GM21576 (cell line): Measurements from ENCODE around the gene RBM42.
A peak's percentile ranks its signal among the peaks of the same experiment; 100 is the strongest.
"Not testable (repeated sequence)": the region's sequence is repeated elsewhere in the genome, so short reads cannot be mapped to it uniquely, and the experiment has no call there.

ENCODE experiments used
- ATAC-seq: cut with Tn5 transposase; IDR thresholded peaks from one replicate; pipeline ENCODE4 v1.9.1; 2021; ENCODE audit warnings: mild to moderate bottlenecking, moderate library complexity; ENCODE audit not compliant: unreplicated experiment

RBM42 gene

DNA sequence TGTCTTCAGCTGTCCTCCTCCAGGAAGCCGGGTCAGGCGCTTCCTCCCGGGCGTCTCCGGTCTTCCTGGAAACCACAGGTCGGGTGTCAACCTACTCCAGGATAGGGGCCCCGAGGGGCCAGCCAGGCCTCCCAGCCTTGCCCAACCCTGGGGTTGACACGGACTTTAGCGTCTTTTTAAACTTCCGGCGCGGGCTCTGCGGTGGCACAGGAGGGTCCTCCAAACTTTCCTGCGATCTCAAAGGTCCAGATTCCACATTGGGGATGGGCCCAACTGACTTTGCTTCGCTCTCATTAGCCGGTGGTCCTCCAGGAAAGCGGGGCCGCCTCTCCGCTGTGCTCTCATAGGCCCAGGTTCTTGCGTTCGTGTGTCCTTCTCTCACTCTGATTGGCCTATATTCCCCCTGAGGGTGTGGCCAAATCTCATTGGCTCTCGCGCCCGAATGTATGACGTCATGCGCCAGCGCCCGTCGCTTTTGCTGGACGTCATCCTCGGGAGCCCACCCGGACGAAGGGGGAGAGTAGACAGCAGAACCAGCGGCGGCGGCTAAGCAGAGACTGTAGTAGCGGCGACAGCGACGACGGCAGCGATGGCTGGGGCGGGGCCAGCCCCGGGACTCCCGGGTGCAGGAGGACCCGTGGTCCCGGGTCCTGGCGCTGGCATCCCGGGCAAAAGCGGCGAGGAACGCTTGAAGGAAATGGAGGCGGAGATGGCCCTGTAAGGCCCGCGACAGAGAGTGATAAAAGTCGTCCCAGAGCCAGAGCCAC lies at the start of gene RBM42:
TSS of gene RBM42 (plus strand) at position 472 of the 767 bp plus-strand sequence. CDS start at position 590, 118 bp downstream.
- peak; percentile 94 for ATAC-seq

- ATAC-seq = no peak
Observed at GRCh38 chr19:35582760-35583159, 46.1 kb upstream of the RBM42 start.

GRCh38 chr19:35585848-35586247 lies 43.0 kb upstream of the RBM42 start, which contains the start of gene PMIS2:
Gene PMIS2, plus strand, starts transcription at chr19:35586173. Its CDS starts 87 bp downstream, at chr19:35586260.
- no peak for ATAC-seq

- no peak for ATAC-seq
Observed at GRCh38 chr19:35587321-35587720, 41.5 kb upstream of the RBM42 start.

DNA sequence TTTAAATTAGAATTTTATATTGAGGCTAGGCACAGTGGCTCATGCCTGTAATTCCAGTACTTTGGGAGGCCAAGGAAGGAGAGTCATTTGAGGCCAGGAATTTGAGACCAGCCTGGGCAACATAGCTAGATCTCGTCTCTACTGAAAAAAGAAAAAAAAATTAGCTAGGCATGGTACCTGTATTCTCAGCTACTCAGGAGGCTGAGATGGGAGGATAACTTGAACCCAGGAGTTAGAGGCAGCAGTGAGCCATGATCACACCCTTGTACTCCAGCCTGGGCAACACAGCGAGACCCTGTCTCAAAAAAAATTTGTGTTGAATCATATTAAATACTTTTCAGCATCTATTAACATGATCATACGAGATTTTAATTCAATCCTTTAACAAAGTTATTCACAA lies 38.0 kb upstream of the RBM42 start:
- ATAC-seq = no peak

GRCh38 chr19:35592226-35592625 lies 36.6 kb upstream of the RBM42 start:
- ATAC-seq = no peak

GRCh38 chr19:35595026-35595425 lies 33.8 kb upstream of the RBM42 start:
- ATAC-seq = not testable (repeated sequence)

GRCh38 chr19:35595928-35596327 lies 32.9 kb upstream of the RBM42 start:
- ATAC-seq = no peak

DNA sequence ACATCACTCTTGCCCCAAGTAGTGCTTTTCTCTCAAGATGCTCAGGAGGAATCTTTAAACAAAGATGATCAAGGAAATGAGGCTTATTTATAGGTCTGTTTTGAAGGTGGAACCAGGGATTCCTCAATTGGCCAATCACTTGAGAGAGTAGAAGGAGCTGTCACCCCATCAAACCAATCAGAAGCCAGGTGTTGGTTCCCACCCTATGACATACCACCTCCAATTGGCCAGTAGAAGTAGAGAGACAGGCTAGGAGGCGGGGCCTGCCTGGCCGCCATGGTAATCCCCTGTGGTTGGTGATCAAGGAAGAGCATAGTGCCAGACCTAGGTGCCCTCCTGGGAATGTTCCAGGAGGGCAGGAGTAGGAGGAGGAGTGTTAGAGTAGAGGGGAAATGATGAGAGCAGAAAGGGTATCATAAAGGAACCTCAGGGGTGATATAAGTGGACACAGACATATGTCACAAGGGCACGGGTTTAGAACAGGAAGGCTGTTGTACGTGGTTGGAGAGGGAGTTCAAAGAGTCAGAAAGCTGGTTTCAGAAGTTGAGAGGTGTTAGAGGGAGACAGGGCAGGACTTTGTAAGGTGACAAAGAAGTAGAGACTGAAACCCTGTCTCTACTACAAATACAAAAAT lies 32.4 kb upstream of the RBM42 start:
- ATAC-seq = peak; percentile 50

- ATAC-seq = no peak
Observed at GRCh38 chr19:35601971-35602370, 26.9 kb upstream of the RBM42 start.

DNA sequence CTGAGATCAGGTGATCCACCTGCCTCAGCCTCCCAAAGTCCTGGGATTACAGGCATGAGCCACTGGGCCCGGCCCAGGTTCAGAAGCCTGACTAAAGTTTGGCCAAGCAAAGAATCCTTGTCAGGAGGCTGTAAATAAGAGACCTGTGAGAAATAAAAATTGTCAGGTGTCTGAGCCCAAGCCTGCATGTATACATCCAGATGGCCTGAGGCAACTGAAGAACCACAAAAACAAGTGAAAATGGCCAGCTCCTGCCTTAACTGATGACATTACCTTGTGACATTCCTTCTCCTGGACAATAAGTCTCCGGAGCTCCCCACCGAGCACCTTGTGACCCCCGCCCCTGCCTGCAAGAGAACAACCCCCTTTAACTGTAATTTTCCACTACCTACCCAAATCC lies 24.4 kb upstream of the RBM42 start:
- not testable (repeated sequence) for ATAC-seq

DNA sequence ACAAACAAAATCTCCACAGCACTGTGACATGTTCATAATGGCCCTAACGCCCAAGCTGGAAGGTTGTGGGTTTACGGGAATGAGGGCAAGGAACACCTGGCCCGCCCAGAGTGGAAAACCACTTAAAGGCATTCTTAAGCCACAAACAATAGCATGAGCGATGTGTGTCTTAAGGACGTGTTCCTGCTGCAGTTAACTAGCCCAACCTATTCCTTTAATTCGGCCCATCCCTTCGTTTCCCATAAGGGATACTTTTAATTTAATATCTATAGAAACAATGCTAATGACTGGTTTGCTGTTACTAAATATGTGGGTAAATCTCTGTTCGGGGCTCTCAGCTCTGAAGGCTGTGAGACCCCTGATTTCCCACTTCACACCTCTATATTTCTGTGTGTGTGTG lies 21.7 kb upstream of the RBM42 start:
- ATAC-seq = not testable (repeated sequence)

GRCh38 chr19:35607661-35608060 lies 21.2 kb upstream of the RBM42 start:
- ATAC-seq = no peak

- no peak for ATAC-seq
Observed at GRCh38 chr19:35608251-35608650, 20.6 kb upstream of the RBM42 start.

GRCh38 chr19:35609851-35610353 lies 18.9 kb upstream of the RBM42 start:
- no peak for ATAC-seq

DNA sequence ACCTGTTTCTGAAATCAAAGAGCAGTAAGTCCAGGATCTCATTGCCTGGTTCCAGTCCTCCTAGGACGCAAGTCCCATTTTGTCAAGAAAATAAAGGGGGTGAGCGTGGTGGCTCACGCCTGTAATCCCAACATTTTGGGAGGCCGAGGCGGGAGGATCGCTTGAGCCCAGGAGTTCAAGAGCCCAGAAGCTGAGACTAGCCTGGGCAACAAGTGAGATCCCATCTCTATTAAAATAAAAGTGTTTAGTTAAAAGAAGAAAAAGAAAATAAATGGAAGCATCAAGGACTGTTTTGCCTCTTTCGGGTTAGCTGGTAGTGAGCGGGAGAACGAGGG lies 16.6 kb upstream of the RBM42 start:
- no peak for ATAC-seq

DNA sequence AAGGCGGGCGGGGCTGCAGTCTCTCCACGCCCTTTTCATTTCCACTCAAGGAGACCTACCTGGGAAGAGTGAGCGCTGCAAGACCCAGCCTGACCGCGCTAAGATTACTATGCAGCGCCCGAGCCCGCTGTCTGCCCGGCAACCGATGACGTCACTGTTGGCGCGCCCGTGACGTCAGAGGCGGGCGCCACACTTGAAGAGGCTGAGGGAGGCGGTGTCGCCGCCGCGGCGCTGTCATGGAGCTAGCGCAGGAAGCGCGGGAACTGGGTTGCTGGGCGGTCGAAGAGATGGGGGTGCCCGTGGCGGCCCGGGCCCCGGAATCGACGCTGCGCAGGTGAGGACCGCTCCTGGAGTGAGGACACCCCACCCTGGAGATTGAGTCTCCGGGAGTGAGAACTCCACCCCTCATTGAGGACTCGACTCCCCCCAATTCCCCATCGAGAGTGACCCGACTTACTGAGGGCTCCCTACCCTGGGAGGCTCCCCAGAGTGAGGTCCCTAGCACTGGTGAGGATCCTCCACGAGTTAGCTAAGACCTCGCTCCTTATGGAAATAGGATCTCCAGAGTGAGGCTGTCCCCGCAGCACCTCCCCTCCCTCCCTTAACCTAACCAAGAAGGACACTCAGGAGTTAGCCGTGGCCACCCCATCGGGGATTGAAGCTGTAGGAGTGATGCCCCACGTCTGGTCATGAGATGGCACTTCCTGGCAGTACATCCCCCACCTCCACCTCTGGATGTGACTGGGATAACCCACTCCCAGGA lies 16.1 kb upstream of the RBM42 start, which contains the start of gene HAUS5:
TSS of gene HAUS5 (plus strand) at position 177 of the 763 bp plus-strand sequence. CDS start at position 237, 60 bp downstream.
- peak; percentile 63 for ATAC-seq

GRCh38 chr19:35613574-35613973 lies 15.3 kb upstream of the RBM42 start:
- no peak for ATAC-seq

DNA sequence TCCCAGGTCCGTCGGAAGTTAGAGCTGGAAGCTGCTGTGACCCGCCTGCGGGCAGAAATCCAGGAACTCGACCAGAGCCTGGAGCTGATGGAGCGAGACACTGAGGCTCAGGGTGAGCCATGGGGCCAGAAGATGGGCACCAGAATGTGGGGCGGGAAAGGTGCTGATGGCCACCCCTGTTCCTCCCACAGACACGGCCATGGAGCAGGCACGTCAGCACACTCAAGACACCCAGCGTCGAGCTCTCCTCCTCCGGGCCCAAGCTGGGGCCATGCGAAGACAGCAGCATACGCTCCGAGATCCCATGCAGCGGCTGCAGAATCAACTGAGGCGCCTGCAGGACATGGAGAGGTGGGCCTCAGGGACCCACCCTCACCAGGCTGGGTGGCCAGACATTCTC lies 13.8 kb upstream of the RBM42 start:
- ATAC-seq = no peak

DNA sequence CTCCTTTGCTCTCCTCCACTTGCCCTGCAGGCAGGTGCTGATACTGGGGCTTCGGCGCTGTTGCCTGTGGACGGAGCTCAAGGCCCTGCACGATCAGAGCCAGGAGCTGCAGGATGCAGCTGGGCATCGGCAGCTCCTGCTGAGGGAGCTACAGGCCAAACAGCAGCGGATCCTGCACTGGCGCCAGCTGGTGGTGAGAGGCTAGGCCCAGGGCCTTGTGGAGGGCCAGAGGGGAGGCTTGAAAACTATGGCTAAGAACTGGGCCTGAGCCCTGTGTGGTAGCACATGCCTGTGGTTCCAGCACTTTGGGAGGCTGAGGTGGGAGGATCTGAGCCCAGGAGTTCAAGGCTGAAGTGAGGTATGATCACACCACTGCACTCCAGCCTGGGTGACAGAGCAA lies 10.0 kb upstream of the RBM42 start:
- ATAC-seq = no peak

DNA sequence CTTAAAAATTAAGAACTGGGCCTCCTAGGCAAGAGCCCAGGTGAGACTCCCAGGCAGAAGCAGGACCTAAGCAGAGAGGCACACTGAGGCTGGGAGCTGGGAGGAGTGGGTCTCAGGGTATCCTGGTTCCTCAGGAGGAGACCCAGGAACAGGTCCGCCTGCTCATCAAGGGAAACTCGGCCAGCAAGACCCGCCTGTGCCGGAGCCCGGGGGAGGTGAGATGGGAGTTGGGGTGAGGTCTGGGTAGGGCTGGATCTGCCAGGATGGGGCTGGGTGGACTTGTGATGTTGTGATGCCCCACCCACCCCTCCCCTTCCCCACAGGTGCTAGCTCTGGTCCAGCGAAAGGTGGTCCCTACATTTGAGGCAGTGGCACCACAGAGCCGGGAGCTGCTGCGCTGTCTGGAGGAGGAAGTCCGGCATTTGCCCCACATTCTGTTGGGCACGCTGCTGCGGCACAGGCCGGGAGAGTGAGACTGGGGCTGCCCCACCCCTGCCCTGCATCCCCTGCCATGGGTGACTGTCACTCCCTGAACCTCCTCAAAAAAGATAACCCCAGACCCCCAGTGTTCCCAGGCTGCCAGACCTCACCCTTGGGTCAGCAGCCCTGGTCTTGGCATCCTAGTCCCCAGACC lies 9.4 kb upstream of the RBM42 start:
- no peak for ATAC-seq
